GM12865 (cell line): ENCODE results near the gene NAMPT.

Experiments
- DNase-seq: peaks from one replicate; pipeline ENCODE4 v3.0.0; 2010; ENCODE audit warnings: low read depth
- H3K4me3 ChIP-seq: 2 replicates; pipeline ENCODE4 v1.5.1; 2011; ENCODE audit warnings: mild to moderate bottlenecking, low read depth, low read length, control low read depth
- TF ChIP-seq, protein P1 (sequence below): IDR thresholded peaks from 2 replicates; pipeline ENCODE4 v1.5.1; 2011; ENCODE audit warnings: low read length, control low read depth, low read depth, inconsistent platforms; ENCODE audit not compliant: insufficient read depth; ENCODE audit errors: missing control alignments

NAMPT gene

DNA sequence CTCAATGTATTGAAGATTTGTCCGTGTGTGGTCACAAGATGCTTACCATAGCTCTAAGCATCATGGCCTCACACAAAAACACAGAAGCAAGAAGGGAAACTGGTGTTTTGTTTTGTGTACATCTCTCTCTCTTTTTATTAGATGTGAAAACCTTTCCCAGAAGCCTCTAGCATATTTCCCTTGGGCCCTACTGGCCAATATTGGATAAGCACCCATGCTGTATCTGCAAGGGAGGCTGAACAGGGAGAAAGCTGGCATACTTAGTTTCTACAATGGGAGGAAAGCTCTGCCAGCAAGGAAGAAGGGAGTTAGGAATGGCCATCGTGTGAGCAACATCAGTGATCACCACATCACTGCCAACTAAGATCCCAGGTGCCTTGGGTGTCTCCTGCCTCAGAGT lies 9.6 kb upstream of the NAMPT start:
- TF ChIP-seq, protein P1, sequence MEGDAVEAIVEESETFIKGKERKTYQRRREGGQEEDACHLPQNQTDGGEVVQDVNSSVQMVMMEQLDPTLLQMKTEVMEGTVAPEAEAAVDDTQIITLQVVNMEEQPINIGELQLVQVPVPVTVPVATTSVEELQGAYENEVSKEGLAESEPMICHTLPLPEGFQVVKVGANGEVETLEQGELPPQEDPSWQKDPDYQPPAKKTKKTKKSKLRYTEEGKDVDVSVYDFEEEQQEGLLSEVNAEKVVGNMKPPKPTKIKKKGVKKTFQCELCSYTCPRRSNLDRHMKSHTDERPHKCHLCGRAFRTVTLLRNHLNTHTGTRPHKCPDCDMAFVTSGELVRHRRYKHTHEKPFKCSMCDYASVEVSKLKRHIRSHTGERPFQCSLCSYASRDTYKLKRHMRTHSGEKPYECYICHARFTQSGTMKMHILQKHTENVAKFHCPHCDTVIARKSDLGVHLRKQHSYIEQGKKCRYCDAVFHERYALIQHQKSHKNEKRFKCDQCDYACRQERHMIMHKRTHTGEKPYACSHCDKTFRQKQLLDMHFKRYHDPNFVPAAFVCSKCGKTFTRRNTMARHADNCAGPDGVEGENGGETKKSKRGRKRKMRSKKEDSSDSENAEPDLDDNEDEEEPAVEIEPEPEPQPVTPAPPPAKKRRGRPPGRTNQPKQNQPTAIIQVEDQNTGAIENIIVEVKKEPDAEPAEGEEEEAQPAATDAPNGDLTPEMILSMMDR, result no peak
- no peak for DNase-seq

DNA sequence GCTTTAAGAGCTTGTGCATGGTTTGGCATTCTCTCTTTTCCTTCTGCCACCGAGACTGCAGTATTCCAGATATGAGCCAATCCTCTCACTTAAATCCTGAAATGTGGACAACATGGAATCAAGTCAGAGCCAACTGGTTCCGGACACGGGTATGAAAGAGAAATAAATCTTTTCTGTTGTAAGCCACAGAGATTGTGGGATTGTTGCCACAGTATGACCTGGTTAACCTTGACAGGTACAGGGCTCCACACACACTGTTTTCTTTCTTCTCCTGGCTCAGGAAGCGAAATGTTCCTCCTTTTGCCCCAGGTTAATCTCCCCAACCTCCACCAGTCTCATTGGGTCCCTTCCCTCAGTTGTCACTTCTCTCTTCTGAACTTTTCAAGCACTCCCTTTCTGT lies 6.5 kb upstream of the NAMPT start:
- no peak for DNase-seq
- TF ChIP-seq, protein P1, result no peak
- no peak overlapping the region for H3K4me3 ChIP-seq

More for the DNA sequence above, 9.6 kb upstream of the NAMPT start:
- no peak overlapping the region for H3K4me3 ChIP-seq

DNA sequence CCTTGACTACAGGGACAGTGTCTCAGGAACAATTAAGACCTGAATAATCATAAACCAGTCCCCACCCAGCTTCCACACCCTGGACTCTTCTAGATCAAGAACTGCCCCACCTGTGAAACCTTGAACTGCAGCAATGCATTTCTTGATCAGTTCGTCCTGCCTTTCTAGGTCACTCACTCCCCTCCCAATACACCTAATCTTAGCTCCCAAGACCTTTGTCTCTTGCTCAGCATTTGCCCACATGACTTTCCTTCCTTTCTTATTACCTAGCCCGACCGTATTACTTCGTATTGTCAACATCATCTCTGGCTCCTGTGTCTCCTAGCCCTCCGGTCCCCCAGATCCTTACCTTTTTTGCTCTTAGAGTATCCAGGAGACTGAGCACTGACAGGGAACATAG lies 5.5 kb upstream of the NAMPT start:
- TF ChIP-seq, protein P1, result no peak
- no peak overlapping the region for H3K4me3 ChIP-seq
- no peak for DNase-seq

DNA sequence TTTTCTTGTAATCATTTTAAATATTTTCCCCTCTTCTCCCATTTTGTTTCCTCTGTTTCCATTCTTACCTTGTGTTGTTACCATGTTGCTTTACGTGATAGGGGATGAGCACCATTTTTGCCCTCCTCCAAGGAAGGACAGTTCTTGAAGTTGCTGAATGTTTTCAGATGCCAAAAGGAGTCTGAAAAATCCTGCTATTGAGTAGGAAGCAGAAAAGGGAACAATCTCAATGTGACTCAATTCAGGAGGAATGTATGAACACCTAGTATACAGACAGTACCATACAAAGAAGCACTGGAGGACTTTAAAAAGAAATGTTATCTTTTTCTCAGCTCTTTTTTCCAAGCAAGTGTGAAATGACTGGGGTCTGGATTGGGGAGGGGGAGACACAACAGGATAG lies 5.1 kb upstream of the NAMPT start:
- TF ChIP-seq, protein P1, result no peak
- DNase-seq, result no peak
- H3K4me3 ChIP-seq, result no peak overlapping the region

DNA sequence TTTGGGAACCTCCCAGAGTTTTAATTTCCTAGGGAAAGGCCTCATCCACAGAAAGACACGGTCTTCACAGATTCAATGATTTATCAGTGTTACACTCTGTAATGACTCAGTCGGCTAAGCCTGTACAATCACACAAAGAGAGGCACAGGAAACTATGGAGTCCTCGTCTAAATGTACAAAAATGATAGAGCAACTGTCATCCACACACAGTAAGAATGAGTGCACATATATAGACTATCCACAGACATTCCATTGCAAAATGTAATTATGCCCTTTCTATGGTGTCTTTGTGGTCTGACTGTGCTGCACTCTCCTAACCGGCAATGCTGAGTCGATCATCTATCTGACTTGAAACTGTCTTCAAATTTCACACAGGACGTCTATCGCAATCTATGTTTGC lies 3.5 kb upstream of the NAMPT start:
- DNase-seq, result no peak
- TF ChIP-seq, protein P1, result no peak
- no peak overlapping the region for H3K4me3 ChIP-seq

DNA sequence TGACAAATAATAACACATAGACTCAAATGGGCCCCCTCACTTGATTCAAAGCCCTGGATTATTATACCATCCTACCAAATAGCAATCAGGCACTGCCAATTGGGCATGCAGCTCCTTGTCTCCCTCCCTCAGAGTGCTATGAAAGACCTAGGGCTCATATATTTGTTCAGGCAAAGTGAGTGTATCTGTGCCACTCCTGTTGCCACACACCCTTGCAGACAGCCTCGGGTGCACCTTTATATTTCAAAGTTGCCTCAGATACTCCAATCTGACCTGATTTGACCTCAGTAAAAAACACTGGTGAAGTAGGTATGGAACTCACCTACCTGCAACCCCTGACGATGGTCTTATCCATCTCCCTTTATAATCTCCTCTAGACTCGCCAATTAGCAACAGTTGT lies 3.0 kb upstream of the NAMPT start:
- no peak for DNase-seq
- H3K4me3 ChIP-seq, result no peak overlapping the region
- TF ChIP-seq, protein P1, result no peak

DNA sequence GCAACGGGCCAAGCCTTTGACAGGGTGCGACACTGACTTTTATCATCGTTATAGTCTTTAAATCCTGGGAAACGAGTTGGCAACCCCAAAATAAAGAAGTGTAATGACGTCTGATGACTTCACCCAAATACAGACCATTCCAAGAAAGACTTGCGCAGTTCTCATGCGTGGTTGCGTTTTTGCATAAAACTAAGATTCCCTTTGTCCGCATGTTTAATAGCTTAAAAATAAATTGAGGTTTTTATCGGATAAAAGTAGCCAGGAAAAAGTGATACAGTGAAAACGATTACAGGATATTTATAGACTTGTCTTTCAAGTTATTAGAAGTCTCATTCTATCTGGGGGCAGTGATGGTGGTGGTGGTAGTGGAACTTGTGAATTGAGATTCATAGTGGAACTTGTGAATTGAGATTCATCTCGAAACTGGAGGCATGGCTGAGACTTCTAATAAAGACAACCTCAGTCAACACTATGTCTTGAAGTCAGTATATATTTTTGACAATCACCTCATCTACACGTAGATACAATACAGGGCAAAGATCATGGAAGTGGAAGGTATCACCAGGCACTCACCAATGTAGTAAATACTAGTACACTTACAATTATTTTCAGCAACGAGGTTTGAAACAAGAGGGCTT lies 1.2 kb upstream of the NAMPT start:
- H3K4me3 ChIP-seq, result peak overlapping the region; percentile 84
- DNase-seq, result peak; percentile 93
- TF ChIP-seq, protein P1, result no peak
